NT2/D1 (cell line): ENCODE data around the gene FAM163B.

Source experiments
- SUZ12 ChIP-seq: IDR thresholded peaks from 2 replicates; pipeline ENCODE4 v1.6.1; 2011; ENCODE audit not compliant: insufficient read length, insufficient read depth; ENCODE audit errors: extremely low read depth
- YY1 ChIP-seq: IDR thresholded peaks from 2 replicates; pipeline ENCODE4 v1.6.1; 2011; ENCODE audit not compliant: insufficient read length, insufficient read depth
- ZNF274 ChIP-seq: IDR thresholded peaks from 2 replicates; pipeline ENCODE4 v1.6.1; 2011; ENCODE audit warnings: mild to moderate bottlenecking, low read depth, low read length

DNA sequence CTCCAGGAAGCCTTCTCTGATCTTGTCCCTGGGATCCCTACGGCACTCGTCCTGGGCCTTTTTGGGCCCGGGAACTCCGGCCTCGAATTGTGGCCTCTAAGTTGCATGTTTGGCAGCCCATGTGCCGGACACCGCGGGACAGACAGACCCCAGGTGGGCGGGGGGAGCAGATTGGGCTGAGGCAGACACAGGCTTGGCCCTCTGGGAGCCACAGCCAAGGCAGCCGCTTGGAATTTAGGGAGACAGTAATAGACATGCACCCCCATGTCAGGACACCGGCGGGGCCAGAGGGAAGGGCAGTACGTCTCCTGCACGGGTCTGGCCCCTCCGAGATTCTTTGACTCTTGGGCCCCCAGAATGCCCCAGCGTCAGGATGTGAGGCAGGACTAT lies 38.5 kb downstream of the FAM163B start:
- TF ChIP-seq SUZ12 = no peak
- TF ChIP-seq YY1 = no peak
- no peak for TF ChIP-seq ZNF274
